ENCODE results near the gene UCMA. TPM values are rescaled to one million over a fixed set of nuclear protein-coding genes. Genes with fewer than 3 reads are reported as not detected.

Gene UCMA
- total RNA-seq, 1 donor from 2014 or later = not detected

DNA sequence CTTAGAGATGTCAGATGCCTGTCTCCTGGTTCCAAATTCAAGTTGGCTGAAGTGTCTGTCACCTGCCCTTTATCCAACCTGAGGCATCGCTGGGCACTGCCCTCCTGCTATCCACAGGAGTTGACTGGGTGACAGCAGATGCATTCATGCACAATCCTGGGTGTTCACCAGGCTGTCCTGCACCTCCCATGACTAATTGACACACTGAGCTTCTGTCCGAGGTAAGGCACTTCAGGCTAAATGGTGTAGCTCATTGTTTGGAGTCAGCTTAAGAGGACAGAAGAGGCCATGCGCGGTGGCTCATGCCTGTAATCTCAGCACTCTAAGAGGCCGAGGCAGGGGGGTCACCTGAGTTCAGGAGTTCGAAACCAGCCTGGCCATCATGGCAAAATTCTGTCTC is 2.4 kb downstream of the UCMA start:
- DNase-seq = no peak

DNA sequence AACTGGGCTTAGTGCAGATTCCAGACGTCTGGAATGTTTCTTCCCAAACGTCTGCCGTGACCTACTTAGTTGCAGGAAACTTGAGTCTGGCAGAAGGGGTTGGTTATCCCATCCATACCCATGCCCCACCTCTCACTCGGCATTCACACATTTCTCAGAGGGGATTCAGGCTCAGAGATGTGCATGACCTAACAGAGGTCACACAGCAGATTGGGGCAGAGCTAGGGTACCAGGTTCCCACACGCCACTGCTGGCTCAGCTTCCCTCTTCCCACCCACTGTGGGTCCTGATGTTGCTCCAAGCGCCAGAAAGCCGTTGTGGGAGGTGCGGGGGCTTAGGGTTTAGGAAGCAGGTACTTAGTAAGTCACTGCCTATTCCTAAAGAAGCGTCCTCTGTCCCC is 3.0 kb downstream of the UCMA start:
- DNase-seq = no peak

DNA sequence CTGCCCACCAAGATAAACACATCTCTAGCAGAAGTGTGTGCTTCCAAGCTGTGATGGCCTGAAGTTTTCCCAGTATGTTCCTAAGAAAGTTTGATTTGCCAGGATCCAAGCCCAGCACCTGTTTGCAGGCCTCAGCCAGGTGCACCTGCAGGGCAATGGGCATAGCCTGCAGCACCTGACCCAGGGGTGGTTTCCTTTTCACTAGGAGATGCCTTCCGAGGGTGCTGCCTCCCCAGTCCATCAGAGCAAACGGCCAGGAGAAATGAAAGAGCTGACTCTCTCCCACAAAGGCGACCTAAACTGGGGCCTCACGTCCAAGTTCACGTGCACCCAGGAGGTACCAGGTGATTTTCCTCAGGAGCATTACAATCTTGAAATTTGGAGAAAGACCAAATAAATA is 7.1 kb downstream of the UCMA start:
- no peak for DNase-seq

DNA sequence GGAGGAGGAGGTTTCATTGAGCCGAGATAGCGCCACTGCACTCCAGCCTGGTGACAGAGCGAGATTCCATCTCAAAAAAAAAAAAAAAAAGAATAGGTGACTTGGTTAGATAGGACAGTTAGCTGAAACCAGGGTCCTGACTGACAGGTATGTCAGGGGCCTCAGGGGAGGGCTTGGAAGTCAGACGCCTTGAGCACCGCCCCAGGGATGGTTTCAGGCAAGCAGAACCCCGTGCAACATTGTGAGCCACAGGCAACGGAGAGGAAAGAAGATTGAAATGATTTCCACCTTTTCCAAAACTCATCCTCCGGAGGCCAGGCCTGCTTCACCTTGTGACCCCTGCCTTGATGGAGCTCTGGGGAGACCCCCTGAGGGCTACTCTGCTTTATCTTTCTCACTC is 8.6 kb downstream of the UCMA start:
- DNase-seq = no peak

DNA sequence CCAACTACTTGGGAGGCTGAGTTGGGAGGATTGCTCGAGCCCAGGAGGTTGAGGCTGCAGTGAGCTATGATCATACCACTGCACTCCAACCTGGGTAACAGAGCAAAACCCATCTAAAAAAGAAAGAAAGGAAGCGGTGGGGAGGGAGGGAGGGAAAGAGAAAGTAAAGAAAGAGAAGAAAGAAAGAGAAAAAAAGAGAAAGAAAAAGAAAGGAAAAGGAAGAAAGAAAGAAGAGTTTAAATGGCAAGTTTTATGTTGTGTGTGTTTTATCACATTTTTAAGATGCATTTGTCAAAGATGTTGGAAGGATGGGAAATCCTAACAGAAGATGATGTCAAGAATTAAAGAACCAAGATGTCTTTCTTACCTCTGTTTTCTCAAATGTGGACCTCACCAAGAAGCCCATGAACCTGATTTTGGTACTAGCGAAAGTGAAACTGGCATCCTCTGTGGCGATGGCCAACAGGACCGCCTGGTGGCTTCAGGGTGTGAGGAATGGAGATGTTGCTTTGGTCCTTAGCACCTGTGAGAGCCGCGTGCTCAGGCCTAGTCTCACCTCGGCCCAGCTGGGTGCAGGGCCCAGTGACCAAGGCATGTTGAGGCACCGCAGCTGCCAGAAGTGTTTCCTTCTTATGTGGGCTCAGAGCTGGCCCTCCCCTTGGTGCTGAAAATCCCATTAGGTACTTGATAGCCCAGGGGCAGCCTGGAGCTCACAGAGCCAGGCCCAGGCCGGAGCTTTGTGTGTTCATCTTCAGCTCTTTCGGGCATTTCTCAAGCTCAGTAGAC is 9.8 kb downstream of the UCMA start:
- DNase-seq = no peak

DNA sequence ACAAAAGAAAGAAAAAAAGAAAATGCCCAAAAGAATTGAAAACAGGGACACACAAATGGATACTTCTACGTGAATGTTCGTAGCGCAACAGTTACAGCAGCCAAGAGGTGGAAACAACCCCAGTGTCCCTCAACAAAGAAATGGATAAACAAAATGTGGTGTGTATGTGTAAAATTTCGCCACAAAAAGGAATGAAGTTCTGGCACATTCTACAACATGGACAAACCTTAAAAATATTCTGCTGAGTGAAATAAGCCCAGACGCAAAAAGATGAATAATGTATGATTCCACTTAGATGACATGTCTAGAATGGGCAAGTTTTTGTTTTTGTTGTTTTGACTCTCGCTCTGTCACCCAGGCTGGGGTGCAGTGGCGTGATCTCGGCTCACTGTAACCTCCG is 10.9 kb downstream of the UCMA start:
- DNase-seq = no peak

DNA sequence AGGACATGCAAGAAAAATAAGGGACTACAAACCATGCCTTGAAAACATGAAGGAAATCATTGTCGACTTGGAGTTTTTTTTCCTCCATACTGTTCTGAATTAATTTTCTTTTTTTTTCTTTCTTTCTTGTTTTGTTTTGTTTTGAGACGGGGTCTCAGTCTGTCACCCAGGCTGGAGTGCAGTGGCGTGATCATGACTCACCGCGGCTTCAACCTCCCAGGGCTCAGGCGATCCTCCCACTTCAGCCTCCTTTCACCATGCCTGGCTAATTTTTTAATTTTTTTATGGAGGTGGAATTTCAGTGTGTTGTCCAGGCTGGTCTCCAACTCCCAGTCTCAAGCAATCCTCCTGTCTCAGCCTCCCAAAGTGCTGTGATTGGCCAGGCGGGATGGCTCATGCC is 11.6 kb downstream of the UCMA start:
- no peak for DNase-seq

DNA sequence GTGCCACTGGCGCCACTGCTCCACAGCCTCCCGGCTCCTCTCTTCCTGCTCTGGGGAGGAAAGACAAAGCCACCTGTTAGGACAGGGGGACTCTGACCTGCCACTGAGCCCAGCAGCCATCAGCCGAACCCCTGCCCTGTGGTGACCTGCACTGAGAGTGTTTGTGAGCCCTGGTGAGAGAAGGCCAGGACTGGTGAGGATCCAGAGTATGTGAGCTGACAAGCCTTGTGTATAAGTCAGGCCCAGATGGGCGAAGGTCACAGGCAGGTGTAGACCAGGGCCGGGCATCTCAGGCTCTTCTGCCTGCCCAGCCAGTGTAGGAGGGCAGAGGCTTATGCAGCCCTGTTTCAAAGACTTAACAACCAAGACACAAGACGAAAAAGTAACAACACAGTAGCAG is 12.0 kb downstream of the UCMA start:
- DNase-seq = no peak

DNA sequence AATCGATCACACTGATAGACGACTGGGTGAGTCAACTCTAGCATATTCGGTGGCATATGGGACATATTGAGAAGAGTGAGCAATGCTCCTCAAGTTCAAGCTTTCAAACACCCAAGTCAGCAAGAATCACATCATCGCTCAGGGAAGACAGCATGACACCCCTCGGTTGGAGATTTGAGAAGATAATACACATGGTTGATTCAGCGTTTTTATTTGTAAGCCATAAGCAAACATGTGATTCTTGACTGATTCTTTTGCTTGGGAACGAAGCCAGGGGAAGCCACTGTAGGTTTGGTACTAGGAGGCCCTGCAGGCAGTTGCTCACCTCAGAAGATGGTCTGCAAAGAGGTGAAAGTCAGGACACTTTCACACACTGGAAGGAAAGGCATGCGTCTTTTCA is 12.6 kb downstream of the UCMA start:
- DNase-seq = no peak

DNA sequence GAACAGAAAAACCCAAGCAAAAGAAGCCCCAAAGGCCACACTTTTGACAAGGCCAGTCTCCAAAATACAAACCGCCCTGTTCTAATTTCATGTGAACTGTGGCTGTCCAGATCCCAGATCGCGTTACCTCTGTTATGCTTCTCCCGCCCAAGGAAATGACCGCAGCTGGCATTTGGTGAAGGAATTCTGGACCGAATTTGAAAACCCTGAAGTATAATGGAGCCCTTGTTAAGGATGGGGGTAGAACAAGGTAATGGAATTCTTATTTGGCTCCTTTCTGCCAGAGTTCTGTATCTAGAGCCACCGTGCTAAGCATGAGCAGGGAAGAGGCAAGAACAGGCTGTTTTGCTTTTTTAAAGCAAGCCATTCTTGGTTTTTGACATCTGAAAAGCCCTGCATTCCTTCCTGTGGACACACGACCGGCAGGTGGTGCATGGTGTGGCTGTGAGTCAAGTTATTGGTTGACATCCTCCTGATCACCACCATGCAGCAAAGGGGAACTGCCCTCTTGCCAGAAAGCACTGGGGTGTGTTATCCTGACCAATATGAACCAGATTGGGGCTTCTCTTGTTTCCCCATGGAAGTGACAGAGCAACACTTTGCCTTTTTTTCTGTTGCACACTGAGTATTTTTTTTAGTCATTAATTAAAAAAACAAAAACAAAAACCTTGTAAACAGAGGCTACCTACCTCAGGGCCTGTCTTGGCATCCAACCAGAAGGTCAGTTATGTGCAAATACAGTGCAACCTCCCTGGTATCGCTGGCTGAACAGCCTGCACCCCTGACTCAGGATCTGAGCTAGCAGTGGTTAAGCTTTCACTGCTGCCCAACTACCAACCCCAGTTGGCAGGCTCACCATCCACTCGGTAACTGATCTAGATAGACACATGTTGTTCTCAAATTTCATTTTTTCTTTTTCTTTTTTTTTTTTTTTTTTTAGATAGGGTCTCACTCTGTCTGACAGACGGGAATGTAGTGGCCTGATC is 14.2 kb downstream of the UCMA start:
- DNase-seq = no peak

DNA sequence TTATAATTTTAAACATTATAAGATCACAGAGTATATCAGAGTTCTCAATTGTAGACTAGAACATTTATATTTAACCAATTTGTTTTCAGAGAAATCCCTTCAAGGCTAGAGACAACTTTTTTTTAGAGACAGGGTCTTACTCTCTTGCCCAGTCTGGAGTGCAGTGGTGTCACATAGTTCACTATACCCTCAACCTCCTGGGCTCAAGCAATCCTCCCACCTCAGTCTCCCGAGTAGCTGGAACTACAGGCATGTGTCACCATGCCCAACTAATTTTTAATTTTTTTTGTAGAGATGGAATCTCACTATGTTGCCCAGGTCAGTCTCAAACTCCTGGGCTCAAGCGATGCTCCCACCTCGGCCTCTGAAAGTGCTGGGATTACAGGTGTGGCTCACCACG is 15.3 kb downstream of the UCMA start:
- DNase-seq = no peak

DNA sequence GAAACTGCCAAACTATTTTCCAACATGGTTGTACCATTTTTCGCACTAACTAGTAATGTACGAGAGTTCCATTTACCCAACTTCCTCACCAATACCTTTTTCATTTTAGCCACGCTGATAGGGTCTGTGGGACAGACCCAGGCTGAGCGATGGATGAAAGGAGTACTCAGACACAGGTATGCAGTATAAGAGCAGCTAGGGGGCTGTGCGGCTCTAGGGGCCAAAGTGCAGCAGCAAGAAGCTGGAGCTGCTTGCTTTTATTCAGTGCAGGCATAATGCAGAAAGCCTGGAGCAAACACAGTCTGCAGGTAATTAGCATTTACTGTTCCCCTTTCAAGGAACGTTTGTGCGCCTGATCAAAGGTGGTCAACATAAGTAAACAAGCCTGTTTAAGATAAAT is 21.0 kb downstream of the UCMA start:
- no peak for DNase-seq

DNA sequence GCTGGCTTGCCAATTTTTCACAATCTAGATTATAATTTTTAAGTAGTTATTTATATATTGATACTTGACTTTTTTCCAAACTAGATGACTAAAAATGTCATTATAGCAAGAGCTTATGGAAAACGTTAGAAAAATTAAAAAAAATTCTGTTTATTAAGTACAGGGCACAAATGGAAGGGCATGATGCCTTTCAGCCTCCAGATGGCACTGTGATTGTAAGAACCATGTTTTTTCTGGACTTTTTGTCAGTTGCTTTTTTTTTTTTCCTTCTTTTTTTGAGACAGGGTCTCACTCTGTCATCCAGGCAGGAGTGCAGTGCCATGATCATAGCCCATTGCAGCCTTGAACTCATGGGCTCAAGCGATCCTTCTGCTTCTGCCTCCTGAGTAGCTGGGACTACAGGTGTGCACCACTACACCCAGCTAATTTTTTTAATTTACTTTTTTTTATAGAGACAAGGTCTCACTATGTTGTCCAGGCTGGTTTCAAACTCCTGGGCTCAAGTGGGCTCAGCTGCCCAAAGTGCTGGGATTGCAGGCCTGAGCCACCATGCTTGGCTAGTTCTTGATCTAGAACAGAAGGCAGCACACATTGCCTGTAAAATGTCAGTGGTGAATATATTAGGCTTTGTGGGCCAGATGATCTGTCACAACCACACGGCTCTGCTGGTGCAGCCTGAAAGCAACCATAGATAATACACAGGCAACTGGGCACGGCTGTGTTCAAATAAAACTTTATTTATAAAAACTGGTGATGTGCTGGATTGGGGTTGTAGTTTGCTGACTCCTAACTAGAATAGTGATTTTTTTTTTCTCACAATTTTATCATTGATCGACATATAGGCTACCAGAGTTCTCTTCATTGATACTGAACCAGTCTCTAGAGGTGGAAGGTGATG is 27.4 kb downstream of the UCMA start:
- DNase-seq = peak; percentile 10

DNA sequence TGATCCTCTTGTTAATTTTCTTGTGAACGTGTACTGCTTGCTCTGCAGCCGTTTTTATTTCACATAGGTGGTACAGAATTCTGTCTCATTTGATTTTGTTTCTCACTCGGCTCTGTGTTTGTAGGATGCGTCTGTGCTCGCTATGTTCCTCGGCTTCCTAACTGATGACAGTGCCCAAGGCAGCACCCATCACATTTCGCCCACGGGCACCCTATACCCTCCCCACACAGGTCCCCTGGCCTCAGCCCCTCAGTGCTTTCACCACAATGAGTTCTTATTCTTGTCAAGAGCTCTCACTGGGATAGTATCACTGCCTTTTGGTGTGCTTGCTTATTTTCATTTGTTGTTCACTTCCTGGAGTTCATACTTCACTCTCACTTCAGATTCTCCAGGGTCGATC is 28.1 kb downstream of the UCMA start:
- DNase-seq = no peak

DNA sequence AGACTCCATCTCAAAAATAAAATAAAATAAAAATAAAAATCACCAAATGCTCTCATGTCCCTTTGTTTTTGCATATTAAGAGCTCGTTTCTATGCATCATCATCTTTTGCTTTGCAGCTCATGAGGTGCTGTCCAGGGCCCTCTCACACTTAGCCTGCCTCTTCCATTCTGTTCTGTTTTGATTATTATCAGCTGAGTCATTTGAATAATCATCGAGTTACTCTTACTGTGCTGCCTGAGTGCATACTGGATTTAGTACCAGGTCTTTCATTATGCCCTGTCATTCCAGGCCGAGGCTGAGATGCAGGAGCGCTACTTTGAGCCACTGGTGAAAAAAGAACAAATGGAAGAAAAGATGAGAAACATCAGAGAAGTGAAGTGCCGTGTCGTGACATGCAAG is 33.0 kb downstream of the UCMA start:
- no peak for DNase-seq

DNA sequence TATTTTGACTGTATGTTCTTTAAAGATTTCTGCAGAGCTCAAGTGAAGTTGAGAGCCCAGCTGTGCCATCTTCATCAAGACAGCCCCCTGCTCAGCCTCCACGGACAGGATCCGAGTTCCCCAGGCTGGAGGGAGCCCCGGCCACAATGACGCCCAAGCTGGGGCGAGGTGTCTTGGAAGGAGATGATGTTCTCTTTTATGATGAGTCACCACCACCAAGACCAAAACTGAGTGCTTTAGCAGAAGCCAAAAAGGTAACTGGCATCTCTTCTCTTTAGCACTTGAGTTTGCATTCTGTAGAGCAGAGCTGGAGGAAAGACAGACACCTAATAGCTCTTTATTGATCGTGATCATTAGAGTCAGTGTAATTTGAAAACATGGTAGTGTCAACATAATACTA is 39.2 kb downstream of the UCMA start:
- DNase-seq = no peak

DNA sequence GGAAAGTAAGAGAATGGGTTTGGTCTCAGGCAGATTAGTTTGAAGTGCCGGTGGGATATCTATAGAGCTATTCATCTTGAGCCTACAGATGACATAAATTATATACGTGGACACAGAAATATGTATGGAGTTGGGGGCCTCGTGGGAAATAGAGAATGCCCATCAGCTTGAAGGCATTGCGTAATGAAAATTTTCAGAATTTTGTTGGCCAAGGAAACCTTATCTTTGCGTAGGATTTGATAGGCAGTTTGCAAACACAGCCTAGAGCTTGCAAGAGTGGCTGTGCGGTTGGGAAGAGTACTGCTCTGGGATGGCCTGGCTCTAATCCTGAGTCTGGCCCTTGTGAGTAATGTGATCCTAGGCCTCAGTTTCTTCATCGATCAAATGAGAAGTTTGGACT is 40.5 kb downstream of the UCMA start:
- no peak for DNase-seq

DNA sequence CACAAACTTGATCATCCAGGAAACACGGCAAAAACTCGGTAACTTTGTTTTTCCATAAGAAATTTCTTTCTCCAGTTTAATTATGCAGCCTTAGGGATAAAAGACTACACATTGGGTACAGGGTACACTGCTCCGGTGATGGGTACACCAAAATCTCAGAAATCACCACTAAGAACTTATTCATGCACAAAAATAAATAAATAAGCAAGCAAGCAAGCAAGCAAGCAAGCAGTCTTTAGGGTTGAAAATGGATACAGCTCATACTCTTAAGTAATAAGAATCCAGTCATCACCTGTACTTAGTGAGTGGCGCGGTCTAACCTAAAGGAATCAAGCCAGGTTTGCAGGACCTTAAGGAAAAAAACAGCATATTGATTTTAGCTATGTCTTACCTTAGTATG is 42.8 kb downstream of the UCMA start:
- DNase-seq = no peak

DNA sequence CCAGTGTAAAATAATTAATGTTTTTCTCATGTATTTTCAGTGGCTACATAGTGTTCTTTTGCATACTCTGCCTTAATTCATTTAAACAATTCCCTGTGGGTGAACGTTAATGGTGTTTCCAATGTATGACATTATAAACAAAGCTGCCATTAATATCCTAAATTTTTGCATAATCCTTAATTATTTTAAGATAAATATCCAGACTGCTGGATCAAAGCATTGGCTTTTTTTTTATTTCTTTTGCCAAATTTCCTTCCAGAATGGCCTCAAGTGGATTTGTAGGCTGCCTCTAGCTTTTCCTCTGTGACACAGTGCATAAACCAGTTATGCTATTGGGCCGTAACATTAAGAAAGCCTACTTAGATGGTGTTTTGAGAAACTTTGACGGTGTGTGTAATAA is 43.4 kb downstream of the UCMA start:
- DNase-seq = no peak

DNA sequence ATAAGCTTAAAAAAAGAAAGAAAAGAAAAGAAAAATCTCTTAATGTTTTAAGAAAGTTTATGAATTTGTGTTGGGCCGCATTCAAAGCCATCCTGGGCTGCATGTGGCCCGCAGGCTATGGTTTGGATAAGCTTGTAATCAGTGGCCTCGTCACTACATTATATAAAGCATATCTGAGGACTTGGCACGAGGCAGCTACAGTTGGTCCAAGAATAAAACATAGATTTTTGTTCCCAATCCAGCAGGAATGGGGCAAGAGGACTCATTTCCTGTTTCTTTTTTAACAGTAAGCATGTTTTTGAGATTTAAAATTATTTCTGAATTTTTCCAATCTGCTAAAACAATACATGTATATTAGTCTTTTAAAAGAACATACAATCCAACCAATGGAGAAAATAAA is 44.2 kb downstream of the UCMA start:
- DNase-seq = peak; percentile 54

DNA sequence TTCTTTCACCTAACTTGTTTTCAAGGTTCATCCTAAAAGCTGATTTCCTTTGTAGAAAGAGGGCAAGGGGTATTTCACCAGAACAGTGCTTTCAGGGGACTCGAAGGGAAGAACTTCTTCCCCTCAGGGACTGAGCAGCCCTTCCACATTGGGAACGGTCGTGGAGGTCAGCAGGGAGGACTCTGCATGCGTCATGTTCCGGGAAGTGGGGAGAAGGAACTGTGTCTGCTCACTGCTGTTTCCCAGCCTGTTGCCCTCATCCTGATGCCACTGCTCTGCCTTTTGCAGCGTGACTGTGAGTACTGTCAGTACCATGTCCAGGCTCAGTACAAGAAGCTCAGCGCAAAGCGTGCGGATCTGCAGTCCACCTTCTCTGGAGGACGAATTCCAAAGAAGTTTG is 45.6 kb downstream of the UCMA start:
- DNase-seq = no peak

DNA sequence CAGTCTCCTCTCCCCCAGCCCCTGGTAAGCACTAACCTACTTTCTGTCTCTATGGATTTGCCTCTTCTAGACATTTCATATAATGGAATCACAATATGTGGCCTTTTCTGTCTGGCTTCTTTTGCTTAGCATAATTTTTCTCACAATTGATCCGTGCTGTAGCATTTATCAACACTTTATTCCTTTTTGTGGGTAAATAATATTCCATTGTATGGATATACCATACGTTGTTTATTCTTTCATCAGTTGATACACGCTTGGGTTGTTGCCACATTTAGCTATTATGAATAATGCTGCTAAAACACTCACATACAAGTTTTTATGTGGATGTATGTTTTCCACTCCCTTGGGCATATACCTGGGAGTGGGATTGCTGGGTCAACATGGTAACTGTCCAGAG is 47.0 kb downstream of the UCMA start:
- no peak for DNase-seq
